Endothelial cell of umbilical vein (primary cell): Measurements from ENCODE around the gene CSMD2. TPM values are rescaled to one million over a fixed set of nuclear protein-coding genes. Genes with fewer than 3 reads are reported as not detected.

ENCODE experiments used
- BruUV-seq: library from RNA; stranded (reverse); fragments of 400-500 nt; replicated peaks from 2 replicates; lab custom pipeline; 2021; lab: Mats Ljungman, UMichigan
- CTCF ChIA-PET: fragments of 300-600, 350-600 bp; sonication (Branson Sonifier 250); formaldehyde crosslinking; loops from one replicate; lab custom pipeline; 2021; ENCODE audit warnings: antibody characterized with exemption, inconsistent platforms; lab: Charles Lee
- POLR2A ChIA-PET: fragments of 300-600, 350-600 bp; sonication (Branson Sonifier 250); formaldehyde crosslinking; loops from one replicate; lab custom pipeline; 2021; ENCODE audit warnings: antibody characterized with exemption, inconsistent platforms; lab: Charles Lee
- DNase-seq: peaks from one replicate; pipeline ENCODE4 v3.0.0-alpha.2; 2011; ENCODE audit warnings: low read depth, low spot score
- FAIRE-seq: peaks from 2 replicates; lab custom pipeline; 2011; peaks lifted over from hg19 to GRCh38; lab: Jason Lieb, UNC
- H2AFZ ChIP-seq: 2 replicates; pipeline ENCODE4 v1.6.0; 2012; ENCODE audit warnings: low read depth, low read length, control low read depth, inconsistent platforms
- H3K27ac ChIP-seq: 2 replicates; pipeline ENCODE4 v1.5.1; 2011; ENCODE audit warnings: low read depth, mild to moderate bottlenecking, control low read depth, low read length, moderate library complexity; ENCODE audit not compliant: insufficient read depth
- H3K27me3 ChIP-seq, 2 experiments: 2 replicates each; pipeline versions ENCODE4 v1.6.0 to v1.6.1; 2011; ENCODE audit warnings: low read length in 2 of 2, mixed read lengths in 1 of 2; ENCODE audit not compliant: control insufficient read depth in 2 of 2, insufficient read depth in 2 of 2
- H3K36me3 ChIP-seq, 2 experiments: 2 replicates in 1 of 2; 3 replicates in 1 of 2; pipeline ENCODE4 v1.5.1; 2011; ENCODE audit warnings: low read length in 2 of 2, mild to moderate bottlenecking in 1 of 2, moderate library complexity in 1 of 2; ENCODE audit not compliant: control insufficient read depth in 2 of 2, insufficient read depth in 2 of 2; ENCODE audit errors: extremely low read depth in 1 of 2
- H3K4me1 ChIP-seq: 3 replicates; pipeline ENCODE4 v1.5.1; 2011; ENCODE audit warnings: mild to moderate bottlenecking, low read length; ENCODE audit not compliant: control insufficient read depth, insufficient read depth; ENCODE audit errors: extremely low read depth
- H3K4me2 ChIP-seq: 2 replicates; pipeline ENCODE4 v1.6.1; 2011; ENCODE audit warnings: low read length, control low read depth, mixed read lengths; ENCODE audit not compliant: insufficient read depth
- H3K4me3 ChIP-seq, 3 experiments: fragments of 200-600 bp in 1 of 3; sonication (generic), shearing (Covaris generic) in 1 of 3; replicated peaks in 1 of 3; 2 replicates each; pipeline ENCODE4 v1.5.1; 2011 to 2016; ENCODE audit warnings: control low read depth in 3 of 3, low read length in 3 of 3, mild to moderate bottlenecking in 2 of 3, inconsistent platforms in 1 of 3, low read depth in 1 of 3, moderate library complexity in 1 of 3; ENCODE audit not compliant: insufficient read depth in 1 of 3
- H3K79me2 ChIP-seq: 2 replicates; pipeline ENCODE4 v1.6.0; 2012; ENCODE audit warnings: low read length, inconsistent platforms; ENCODE audit not compliant: control insufficient read depth, insufficient read depth
- H3K9ac ChIP-seq: replicated peaks from 2 replicates; pipeline ENCODE3; 2011; ENCODE audit warnings: low read length, control low read depth; ENCODE audit not compliant: insufficient read depth; ENCODE audit errors: extremely low read depth
- H3K9me1 ChIP-seq: replicated peaks from 3 replicates; pipeline ENCODE4 v1.6.0; 2011; ENCODE audit warnings: mild to moderate bottlenecking, low read length; ENCODE audit not compliant: control insufficient read depth, insufficient read depth; ENCODE audit errors: extremely low read depth
- H3K9me3 ChIP-seq: replicated peaks from 2 replicates; pipeline ENCODE4 v1.5.1; 2012; ENCODE audit warnings: low read length, inconsistent platforms; ENCODE audit not compliant: control insufficient read depth, insufficient read depth
- H4K20me1 ChIP-seq: replicated peaks from 2 replicates; pipeline ENCODE3; 2011; ENCODE audit warnings: mild to moderate bottlenecking, low read length; ENCODE audit not compliant: control insufficient read depth, insufficient read depth; ENCODE audit errors: extremely low read depth
- CTCF ChIP-seq, 2 donors: IDR thresholded peaks; 1 replicate in 1 of 2; 2 replicates in 1 of 2; pipeline ENCODE4 v1.5.1; 2011; ENCODE audit warnings: low read length in 2 of 2, mild to moderate bottlenecking in 2 of 2, moderate library complexity in 2 of 2, control low read depth in 1 of 2, inconsistent platforms in 1 of 2, low read depth in 1 of 2; ENCODE audit not compliant: insufficient read depth in 1 of 2; ENCODE audit errors: extremely low read depth in 1 of 2
- EZH2 ChIP-seq: IDR thresholded peaks from 2 replicates; pipeline ENCODE4 v1.6.1; 2012; ENCODE audit warnings: borderline replicate concordance, low read depth, mild to moderate bottlenecking, moderate library complexity, low read length, inconsistent platforms; ENCODE audit not compliant: severe bottlenecking
- FOS ChIP-seq: IDR thresholded peaks from 2 replicates; pipeline ENCODE4 v1.6.1; 2011; ENCODE audit warnings: mild to moderate bottlenecking, low read length, moderate library complexity, borderline replicate concordance; ENCODE audit not compliant: insufficient read depth
- GATA2 ChIP-seq: IDR thresholded peaks from 2 replicates; pipeline ENCODE4 v1.7.0; 2011; ENCODE audit warnings: low read depth, mild to moderate bottlenecking, moderate library complexity, mixed read lengths, low read length; ENCODE audit not compliant: insufficient read length, insufficient read depth
- JUN ChIP-seq: IDR thresholded peaks from 2 replicates; pipeline ENCODE4 v1.6.1; 2011; ENCODE audit warnings: borderline replicate concordance, low read depth; ENCODE audit not compliant: insufficient read length, insufficient read depth
- MAX ChIP-seq: IDR thresholded peaks from 2 replicates; pipeline ENCODE4 v1.6.1; 2011; ENCODE audit not compliant: insufficient read depth, insufficient read length
- MYC ChIP-seq: IDR thresholded peaks from one replicate; pipeline ENCODE4 v1.6.1; 2011; ENCODE audit warnings: mild to moderate bottlenecking, low read depth, low read length
- POLR2A ChIP-seq: IDR thresholded peaks from 2 replicates; pipeline ENCODE4 v1.6.1; 2012; ENCODE audit warnings: low read depth, mild to moderate bottlenecking, control low read depth, low read length
- POLR2AphosphoS5 ChIP-seq: IDR thresholded peaks from 2 replicates; pipeline ENCODE4 v1.6.1; 2012; ENCODE audit warnings: low read depth, mild to moderate bottlenecking, control low read depth, low read length, moderate library complexity; ENCODE audit not compliant: insufficient read depth
- dilution Hi-C: fragments of 300-500 bp; cut with MboI; formaldehyde crosslinking; loops from one replicate; pipeline ENCODE4 v1.15.0; 2019; ENCODE audit warnings: low sequenced_read_pairs; ENCODE audit not compliant: extremely low pct_ligation_motif_present
- intact Hi-C: fragments of 100-400 bp; cut with micrococcal nuclease; formaldehyde crosslinking; loops from one replicate; pipeline ENCODE4 v1.10.0; 2022
- polyA plus RNA-seq, 4 experiments: library from polyadenylated mRNA; depleted of rRNA in 3 of 4; stranded (reverse) in 3 of 4; unstranded in 1 of 4; fragments of >200 nt; gene quantifications; 2 replicates each; pipeline versions ENCODE4 v1.2.1 to v1.2.3, GENCODE V29; 2011 to 2012; ENCODE audit warnings: missing spikeins in 1 of 4
- total RNA-seq: library from RNA; stranded (reverse); gene quantifications from 2 replicates; pipeline ENCODE4 v1.2.3, GENCODE V29; 2021

The CSMD2 gene
- total and polyA plus RNA-seq, 2 donors (not counting 3 experiments of a cell fraction or from before 2014, with no cell fraction given), result under 0.01 TPM; not detected in 1

- Histone ChIP-seq H3K36me3 (no peaks in the 10 kb centered on the region), H3K9me3 (no peaks in the 10 kb centered on the region), H2AFZ (no peak overlapping the region), H3K27ac (no peak overlapping the region), H3K4me2 (no peak overlapping the region), H3K79me2 (no peaks in the 10 kb centered on the region), H3K27me3 (no peaks in the 10 kb centered on the region), H3K4me1 (no peaks in the 10 kb centered on the region), H4K20me1 (no peaks in the 10 kb centered on the region), H3K9ac (no peak overlapping the region), H3K9me1 (no peaks in the 10 kb centered on the region), H3K4me3 (no peak overlapping the region)
- intact Hi-C loops (no loop called here), dilution Hi-C loops (no loop called here)
- no TSS peak for BruUV-seq
- no peak for DNase-seq
- no peak for FAIRE-seq
- POLR2A ChIA-PET, result no interaction called here
- no peak for TF ChIP-seq GATA2
- no peak for TF ChIP-seq MAX
- no peak for TF ChIP-seq POLR2A
- no peak for TF ChIP-seq JUN
- no peak for TF ChIP-seq POLR2AphosphoS5
- no peak for TF ChIP-seq CTCF (IDR thresholded peaks at IDR 0.05; ENCODE audit: extremely low read depth in 1 of 2, insufficient read depth in 1 of 2, low read depth in 1 of 2, low read length in 2 of 2)
- TF ChIP-seq EZH2, result no peak
- no peak for TF ChIP-seq MYC
- no peak for TF ChIP-seq FOS
- CTCF ChIA-PET, result no interaction called here
Observed at GRCh38 chr1:33710967-33711366, 454.1 kb downstream of the CSMD2 start.
